DLD1 (cell line): ENCODE measurements around the gene FCRL2.
"Not testable (repeated sequence)": the region's sequence is repeated elsewhere in the genome, so short reads cannot be mapped to it uniquely, and the experiment has no call there.

Source experiments
- in situ Hi-C: cut with HindIII; loops from 2 replicates; pipeline ENCODE4 v1.10.0; 2017; ENCODE audit warnings: low sequenced_read_pairs

The FCRL2 gene

GRCh38 chr1:157758018-157758417 is 18.9 kb downstream of the FCRL2 start:
- in situ Hi-C loops: no loop called here

- in situ Hi-C loops: no loop called here
These were observed 23.3 kb downstream of the FCRL2 start for GRCh38 chr1:157753611-157754010.

GRCh38 chr1:157751283-157751682 is 25.6 kb downstream of the FCRL2 start:
- in situ Hi-C loops: no loop called here

- in situ Hi-C loops: no loop called here
These were observed 28.6 kb downstream of the FCRL2 start for GRCh38 chr1:157748262-157748817.

GRCh38 chr1:157739229-157739901 is 37.6 kb downstream of the FCRL2 start:
- in situ Hi-C loops: no loop called here

- in situ Hi-C loops: not testable (repeated sequence)
These were observed 40.9 kb downstream of the FCRL2 start for GRCh38 chr1:157735991-157736390.

- in situ Hi-C loops: no loop called here
These were observed 42.6 kb downstream of the FCRL2 start for GRCh38 chr1:157734321-157734720.

- in situ Hi-C loops: no loop called here
These were observed 44.2 kb downstream of the FCRL2 start for GRCh38 chr1:157732755-157733154.

- in situ Hi-C loops: no loop called here
These were observed 51.7 kb downstream of the FCRL2 start for GRCh38 chr1:157725221-157725577.

- in situ Hi-C loops: no loop called here
These were observed 52.3 kb downstream of the FCRL2 start for GRCh38 chr1:157724537-157725220.

- in situ Hi-C loops: no loop called here
These were observed 53.8 kb downstream of the FCRL2 start for GRCh38 chr1:157723157-157723556.

GRCh38 chr1:157721985-157722384 is 54.9 kb downstream of the FCRL2 start:
- in situ Hi-C loops: no loop called here

GRCh38 chr1:157715736-157716135 is 61.2 kb downstream of the FCRL2 start:
- in situ Hi-C loops: no loop called here

GRCh38 chr1:157711802-157712201 is 65.1 kb downstream of the FCRL2 start:
- in situ Hi-C loops: no loop called here

GRCh38 chr1:157704878-157705277 is 72.1 kb downstream of the FCRL2 start:
- in situ Hi-C loops: no loop called here

GRCh38 chr1:157703981-157704380 is 73.0 kb downstream of the FCRL2 start:
- in situ Hi-C loops: no loop called here

GRCh38 chr1:157702308-157702825 is 74.6 kb downstream of the FCRL2 start:
- in situ Hi-C loops: no loop called here

GRCh38 chr1:157700732-157701131 is 76.2 kb downstream of the FCRL2 start, which contains the start of gene FCRL3:
Gene FCRL3, minus strand, starts transcription at chr1:157700769. Its CDS starts 280 bp downstream, at chr1:157700489.
- in situ Hi-C loops: no loop called here

GRCh38 chr1:157700305-157700704 is 76.6 kb downstream of the FCRL2 start:
- in situ Hi-C loops: no loop called here

- in situ Hi-C loops: no loop called here
These were observed 79.0 kb downstream of the FCRL2 start for GRCh38 chr1:157697781-157698569.

- in situ Hi-C loops: no loop called here
These were observed 79.8 kb downstream of the FCRL2 start for GRCh38 chr1:157696966-157697628.
